ENCODE data around the gene TARBP2.

Gene TARBP2, protein sequence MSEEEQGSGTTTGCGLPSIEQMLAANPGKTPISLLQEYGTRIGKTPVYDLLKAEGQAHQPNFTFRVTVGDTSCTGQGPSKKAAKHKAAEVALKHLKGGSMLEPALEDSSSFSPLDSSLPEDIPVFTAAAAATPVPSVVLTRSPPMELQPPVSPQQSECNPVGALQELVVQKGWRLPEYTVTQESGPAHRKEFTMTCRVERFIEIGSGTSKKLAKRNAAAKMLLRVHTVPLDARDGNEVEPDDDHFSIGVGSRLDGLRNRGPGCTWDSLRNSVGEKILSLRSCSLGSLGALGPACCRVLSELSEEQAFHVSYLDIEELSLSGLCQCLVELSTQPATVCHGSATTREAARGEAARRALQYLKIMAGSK

GRCh38 chr12:53500776-53501614, at the start of gene TARBP2:
TSS of gene TARBP2 (plus strand) at chr12:53501283. CDS start at chr12:53501409, 126 bp downstream.
- no peaks in the 10 kb centered on the region for H3K9me3 ChIP-seq (ENCODE audit: control insufficient read depth, insufficient read depth, low read depth, low read length)
- H3K27ac ChIP-seq (ENCODE audit: extremely low read depth, low read depth, low read length): peak within 1 kb of the TSS; percentile 94
- peak within 1 kb of the TSS; percentile 67 for H3K4me3 ChIP-seq (ENCODE audit: low read depth, low read length)
- POLR2A ChIA-PET: interaction anchor here (0.6 to 4.6 kb wide), 41 partner anchors 8 to 446 kb away, joined by 3 to 39 read pairs (median 4); partner anchors contain the start of genes AAAS, ATP5MC2, CSAD and MYG1
- H3K36me3 ChIP-seq (ENCODE audit: control insufficient read depth in 2 of 2, insufficient read depth in 1 of 2, low read length in 2 of 2): peaks cover 0 to 32% of the 10 kb centered on the region in 2 experiments; a peak in 1 of 3 replicates
- H3K4me1 ChIP-seq (ENCODE audit: control insufficient read depth, insufficient read depth, low read length): peaks cover 16% of the 10 kb centered on the region
- CTCF ChIA-PET: interaction anchor here (0.5 to 1.8 kb wide), 11 partner anchors 8 to 1436 kb away, joined by 3 to 11 read pairs (median 4); no protein-coding TSS in a partner anchor
- TF ChIP-seq ZNF404 (tag by site-specific recombination; IDR thresholded peaks at IDR 0.05) (no peak), TCF7L2 (IDR thresholded peaks at IDR 0.05; ENCODE audit: borderline replicate concordance, low read depth, low read length) (no peak), ZNF785 (tag by site-specific recombination; IDR thresholded peaks at IDR 0.05) (no peak), ZNF707 (tag by site-specific recombination; IDR thresholded peaks at IDR 0.05) (no peak), ZBTB48 (tag by site-specific recombination; IDR thresholded peaks at IDR 0.05) (peak; percentile 87), ZNF221 (tag by site-specific recombination; IDR thresholded peaks at IDR 0.05; ENCODE audit: borderline replicate concordance) (no peak), ZNF2 (tag by site-specific recombination; IDR thresholded peaks at IDR 0.05) (peak; percentile 94), ZSCAN23 (tag by site-specific recombination; IDR thresholded peaks at IDR 0.05) (0 out of 2 replicates have a peak, but pooled peaks have one; percentile 19), ZNF16 (tag by site-specific recombination; IDR thresholded peaks at IDR 0.05; ENCODE audit: low read depth) (no peak), ELK4 (IDR thresholded peaks at IDR 0.05; ENCODE audit: borderline replicate concordance, low read depth, low read length) (no peak), ZBTB20 (tag by site-specific recombination; IDR thresholded peaks at IDR 0.05) (peak; percentile 99), ZBTB17 (tag by site-specific recombination; IDR thresholded peaks at IDR 0.05) (peak; percentile 92), ZNF521 (tag by site-specific recombination; IDR thresholded peaks at IDR 0.05) (no peak), SALL2 (tag by site-specific recombination; IDR thresholded peaks at IDR 0.05; ENCODE audit: borderline replicate concordance) (no peak), KLF8 (tag by site-specific recombination; IDR thresholded peaks at IDR 0.05) (peak; percentile 89), YY2 (tag by site-specific recombination; IDR thresholded peaks at IDR 0.05) (peak; percentile 70), ZNF324 (tag by site-specific recombination; IDR thresholded peaks at IDR 0.05) (peak; percentile 98; the same call in 1 of the 2 replicates), ZNF692 (tag by site-specific recombination; IDR thresholded peaks at IDR 0.05) (peak; percentile 91; the same call in 1 of the 2 replicates), YY1 (tag by site-specific recombination; IDR thresholded peaks at IDR 0.05) (peak; percentile 77), KLF1 (tag by site-specific recombination; IDR thresholded peaks at IDR 0.05) (peak; percentile 44; the same call in 1 of the 2 replicates), ZNF223 (tag by site-specific recombination; IDR thresholded peaks at IDR 0.05) (no peak), ZNF132 (tag by site-specific recombination; IDR thresholded peaks at IDR 0.05; ENCODE audit: borderline replicate concordance) (no peak), MZF1 (tag by site-specific recombination; IDR thresholded peaks at IDR 0.05; ENCODE audit: borderline replicate concordance) (peak; percentile 99), ZNF433 (tag by site-specific recombination; IDR thresholded peaks at IDR 0.05; ENCODE audit: low read depth) (no peak), ZNF10 (tag by site-specific recombination; IDR thresholded peaks at IDR 0.05) (peak; percentile 8; the same call in 1 of the 2 replicates), ZNF560 (tag by site-specific recombination; IDR thresholded peaks at IDR 0.05; ENCODE audit: borderline replicate concordance) (no peak)
- TF ChIP-seq, protein P1, sequence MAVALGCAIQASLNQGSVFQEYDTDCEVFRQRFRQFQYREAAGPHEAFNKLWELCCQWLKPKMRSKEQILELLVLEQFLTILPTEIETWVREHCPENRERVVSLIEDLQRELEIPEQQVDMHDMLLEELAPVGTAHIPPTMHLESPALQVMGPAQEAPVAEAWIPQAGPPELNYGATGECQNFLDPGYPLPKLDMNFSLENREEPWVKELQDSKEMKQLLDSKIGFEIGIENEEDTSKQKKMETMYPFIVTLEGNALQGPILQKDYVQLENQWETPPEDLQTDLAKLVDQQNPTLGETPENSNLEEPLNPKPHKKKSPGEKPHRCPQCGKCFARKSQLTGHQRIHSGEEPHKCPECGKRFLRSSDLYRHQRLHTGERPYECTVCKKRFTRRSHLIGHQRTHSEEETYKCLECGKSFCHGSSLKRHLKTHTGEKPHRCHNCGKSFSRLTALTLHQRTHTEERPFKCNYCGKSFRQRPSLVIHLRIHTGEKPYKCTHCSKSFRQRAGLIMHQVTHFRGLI (tag by site-specific recombination; IDR thresholded peaks at IDR 0.05): peak; percentile 98
- TF ChIP-seq, protein P2, sequence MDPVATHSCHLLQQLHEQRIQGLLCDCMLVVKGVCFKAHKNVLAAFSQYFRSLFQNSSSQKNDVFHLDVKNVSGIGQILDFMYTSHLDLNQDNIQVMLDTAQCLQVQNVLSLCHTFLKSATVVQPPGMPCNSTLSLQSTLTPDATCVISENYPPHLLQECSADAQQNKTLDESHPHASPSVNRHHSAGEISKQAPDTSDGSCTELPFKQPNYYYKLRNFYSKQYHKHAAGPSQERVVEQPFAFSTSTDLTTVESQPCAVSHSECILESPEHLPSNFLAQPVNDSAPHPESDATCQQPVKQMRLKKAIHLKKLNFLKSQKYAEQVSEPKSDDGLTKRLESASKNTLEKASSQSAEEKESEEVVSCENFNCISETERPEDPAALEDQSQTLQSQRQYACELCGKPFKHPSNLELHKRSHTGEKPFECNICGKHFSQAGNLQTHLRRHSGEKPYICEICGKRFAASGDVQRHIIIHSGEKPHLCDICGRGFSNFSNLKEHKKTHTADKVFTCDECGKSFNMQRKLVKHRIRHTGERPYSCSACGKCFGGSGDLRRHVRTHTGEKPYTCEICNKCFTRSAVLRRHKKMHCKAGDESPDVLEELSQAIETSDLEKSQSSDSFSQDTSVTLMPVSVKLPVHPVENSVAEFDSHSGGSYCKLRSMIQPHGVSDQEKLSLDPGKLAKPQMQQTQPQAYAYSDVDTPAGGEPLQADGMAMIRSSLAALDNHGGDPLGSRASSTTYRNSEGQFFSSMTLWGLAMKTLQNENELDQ (tag by site-specific recombination; IDR thresholded peaks at IDR 0.05; ENCODE audit: low read depth): no peak
- TF ChIP-seq, protein P3, sequence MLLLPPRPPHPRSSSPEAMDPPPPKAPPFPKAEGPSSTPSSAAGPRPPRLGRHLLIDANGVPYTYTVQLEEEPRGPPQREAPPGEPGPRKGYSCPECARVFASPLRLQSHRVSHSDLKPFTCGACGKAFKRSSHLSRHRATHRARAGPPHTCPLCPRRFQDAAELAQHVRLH (tag by site-specific recombination; IDR thresholded peaks at IDR 0.05): peak; percentile 100

Data from HEK293 (cell line).